ENCODE measurements around the gene LRMDA. TPM values are rescaled to one million over a fixed set of nuclear protein-coding genes. Genes with fewer than 3 reads are reported as not detected.

LRMDA gene
- total RNA-seq, 1 experiment from 2014 or later: not detected

- TF ChIP-seq EZH2 (IDR thresholded peaks at IDR 0.05; ENCODE audit: borderline replicate concordance, low read depth, low read length, poor library complexity, severe bottlenecking) (no peak), CTCF (conservative IDR thresholded peaks at IDR 0.05; ENCODE audit: low read depth, low read length) (no peak)
- no peak for DNase-seq (ENCODE audit: low spot score)
- ChIA-PET POLR2A (ENCODE audit: low non-redundant PET) (no interaction called here), CTCF (interaction anchor here (0.7 kb wide), 1 partner anchor 12 kb away, joined by 3 read pairs; no protein-coding TSS in a partner anchor)
- Histone ChIP-seq H3K27me3 (replicated peaks; ENCODE audit: insufficient read depth, low read depth, low read length, poor library complexity) (no peaks in the 10 kb centered on the region), H3K27ac (ENCODE audit: low read depth, low read length, poor library complexity, severe bottlenecking) (no peak overlapping the region), H3K4me3 (ENCODE audit: low read depth, low read length, poor library complexity, severe bottlenecking) (no peak overlapping the region), H3K9me3 (ENCODE audit: low read depth, low read length, poor library complexity, severe bottlenecking) (no peaks in the 10 kb centered on the region), H3K36me3 (ENCODE audit: insufficient read depth, low read length, poor library complexity, severe bottlenecking) (no peaks in the 10 kb centered on the region), H3K4me1 (ENCODE audit: insufficient read depth, low read length, poor library complexity, severe bottlenecking) (no peaks in the 10 kb centered on the region)
- intact Hi-C loops (cut with micrococcal nuclease; ENCODE audit: unreplicated experiment): no loop called here
- BruUV-seq (replicated peaks): no TSS peak
These were observed 1128.4 kb downstream of the LRMDA start for GRCh38 chr10:76559892-76560220.

DNA sequence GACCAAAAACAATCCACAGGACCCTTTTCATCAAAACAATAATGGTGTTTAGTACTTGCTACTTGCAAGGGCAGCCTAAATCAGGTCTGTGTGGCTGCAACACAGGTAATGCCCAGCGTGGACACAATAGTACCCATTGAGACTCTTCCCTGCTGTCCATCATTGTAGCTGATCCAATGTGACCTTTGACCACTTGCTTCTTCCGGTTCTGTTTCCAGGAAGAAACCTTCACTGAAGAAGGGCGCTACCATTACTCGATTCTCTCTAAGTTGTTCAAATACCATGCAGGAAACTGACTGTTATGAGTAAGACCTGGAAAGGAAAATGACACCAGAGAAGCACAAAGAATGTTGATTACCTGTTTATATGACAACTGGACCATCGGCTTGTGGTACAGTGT lies 1128.9 kb downstream of the LRMDA start:
- ChIA-PET POLR2A (ENCODE audit: low non-redundant PET) (no interaction called here), CTCF (no interaction called here)
- Histone ChIP-seq H3K27ac (ENCODE audit: low read depth, low read length, poor library complexity, severe bottlenecking) (no peak overlapping the region), H3K36me3 (ENCODE audit: insufficient read depth, low read length, poor library complexity, severe bottlenecking) (no peaks in the 10 kb centered on the region), H3K4me3 (ENCODE audit: low read depth, low read length, poor library complexity, severe bottlenecking) (no peak overlapping the region), H3K27me3 (replicated peaks; ENCODE audit: insufficient read depth, low read depth, low read length, poor library complexity) (no peaks in the 10 kb centered on the region), H3K4me1 (ENCODE audit: insufficient read depth, low read length, poor library complexity, severe bottlenecking) (no peaks in the 10 kb centered on the region), H3K9me3 (ENCODE audit: low read depth, low read length, poor library complexity, severe bottlenecking) (no peaks in the 10 kb centered on the region)
- no peak for DNase-seq (ENCODE audit: low spot score)
- no TSS peak for BruUV-seq (replicated peaks)
- TF ChIP-seq EZH2 (IDR thresholded peaks at IDR 0.05; ENCODE audit: borderline replicate concordance, low read depth, low read length, poor library complexity, severe bottlenecking) (no peak), CTCF (conservative IDR thresholded peaks at IDR 0.05; ENCODE audit: low read depth, low read length) (no peak)
- intact Hi-C loops (cut with micrococcal nuclease; ENCODE audit: unreplicated experiment): no loop called here

- Histone ChIP-seq H3K4me1 (ENCODE audit: insufficient read depth, low read length, poor library complexity, severe bottlenecking) (no peaks in the 10 kb centered on the region), H3K36me3 (ENCODE audit: insufficient read depth, low read length, poor library complexity, severe bottlenecking) (no peaks in the 10 kb centered on the region), H3K9me3 (ENCODE audit: low read depth, low read length, poor library complexity, severe bottlenecking) (no peaks in the 10 kb centered on the region), H3K27ac (ENCODE audit: low read depth, low read length, poor library complexity, severe bottlenecking) (no peak overlapping the region), H3K4me3 (ENCODE audit: low read depth, low read length, poor library complexity, severe bottlenecking) (no peak overlapping the region), H3K27me3 (replicated peaks; ENCODE audit: insufficient read depth, low read depth, low read length, poor library complexity) (no peaks in the 10 kb centered on the region)
- TF ChIP-seq CTCF (conservative IDR thresholded peaks at IDR 0.05; ENCODE audit: low read depth, low read length): no peak
- TF ChIP-seq EZH2 (IDR thresholded peaks at IDR 0.05; ENCODE audit: borderline replicate concordance, low read depth, low read length, poor library complexity, severe bottlenecking): no peak
- ChIA-PET CTCF (no interaction called here), POLR2A (ENCODE audit: low non-redundant PET) (no interaction called here)
- no peak for DNase-seq (ENCODE audit: low spot score)
- BruUV-seq (replicated peaks): no TSS peak
- intact Hi-C loops (cut with micrococcal nuclease; ENCODE audit: unreplicated experiment): no loop called here
These were observed 1131.9 kb downstream of the LRMDA start for GRCh38 chr10:76563286-76563685.
